Endothelial cell of umbilical vein (primary cell): ENCODE measurements around the gene IQCN.

ENCODE experiments used
- EZH2 ChIP-seq: IDR thresholded peaks from 2 replicates; pipeline ENCODE4 v1.6.1; 2012; ENCODE audit warnings: borderline replicate concordance, low read depth, mild to moderate bottlenecking, moderate library complexity, low read length, inconsistent platforms; ENCODE audit not compliant: severe bottlenecking
- FOS ChIP-seq: IDR thresholded peaks from 2 replicates; pipeline ENCODE4 v1.6.1; 2011; ENCODE audit warnings: mild to moderate bottlenecking, low read length, moderate library complexity, borderline replicate concordance; ENCODE audit not compliant: insufficient read depth
- GATA2 ChIP-seq: IDR thresholded peaks from 2 replicates; pipeline ENCODE4 v1.7.0; 2011; ENCODE audit warnings: low read depth, mild to moderate bottlenecking, moderate library complexity, mixed read lengths, low read length; ENCODE audit not compliant: insufficient read length, insufficient read depth
- JUN ChIP-seq: IDR thresholded peaks from 2 replicates; pipeline ENCODE4 v1.6.1; 2011; ENCODE audit warnings: borderline replicate concordance, low read depth; ENCODE audit not compliant: insufficient read length, insufficient read depth
- MAX ChIP-seq: IDR thresholded peaks from 2 replicates; pipeline ENCODE4 v1.6.1; 2011; ENCODE audit not compliant: insufficient read depth, insufficient read length
- MYC ChIP-seq: IDR thresholded peaks from one replicate; pipeline ENCODE4 v1.6.1; 2011; ENCODE audit warnings: mild to moderate bottlenecking, low read depth, low read length
- POLR2A ChIP-seq: IDR thresholded peaks from 2 replicates; pipeline ENCODE4 v1.6.1; 2012; ENCODE audit warnings: low read depth, mild to moderate bottlenecking, control low read depth, low read length
- POLR2AphosphoS5 ChIP-seq: IDR thresholded peaks from 2 replicates; pipeline ENCODE4 v1.6.1; 2012; ENCODE audit warnings: low read depth, mild to moderate bottlenecking, control low read depth, low read length, moderate library complexity; ENCODE audit not compliant: insufficient read depth
- TF ChIP-seq, protein P1 (sequence below), 2 donors: IDR thresholded peaks; 1 replicate in 1 of 2; 2 replicates in 1 of 2; pipeline ENCODE4 v1.5.1; 2011; ENCODE audit warnings: low read length in 2 of 2, mild to moderate bottlenecking in 2 of 2, moderate library complexity in 2 of 2, control low read depth in 1 of 2, inconsistent platforms in 1 of 2, low read depth in 1 of 2; ENCODE audit not compliant: insufficient read depth in 1 of 2; ENCODE audit errors: extremely low read depth in 1 of 2

GRCh38 chr19:18234194-18234593 is 40.1 kb downstream of the IQCN start:
- TF ChIP-seq, protein P1, sequence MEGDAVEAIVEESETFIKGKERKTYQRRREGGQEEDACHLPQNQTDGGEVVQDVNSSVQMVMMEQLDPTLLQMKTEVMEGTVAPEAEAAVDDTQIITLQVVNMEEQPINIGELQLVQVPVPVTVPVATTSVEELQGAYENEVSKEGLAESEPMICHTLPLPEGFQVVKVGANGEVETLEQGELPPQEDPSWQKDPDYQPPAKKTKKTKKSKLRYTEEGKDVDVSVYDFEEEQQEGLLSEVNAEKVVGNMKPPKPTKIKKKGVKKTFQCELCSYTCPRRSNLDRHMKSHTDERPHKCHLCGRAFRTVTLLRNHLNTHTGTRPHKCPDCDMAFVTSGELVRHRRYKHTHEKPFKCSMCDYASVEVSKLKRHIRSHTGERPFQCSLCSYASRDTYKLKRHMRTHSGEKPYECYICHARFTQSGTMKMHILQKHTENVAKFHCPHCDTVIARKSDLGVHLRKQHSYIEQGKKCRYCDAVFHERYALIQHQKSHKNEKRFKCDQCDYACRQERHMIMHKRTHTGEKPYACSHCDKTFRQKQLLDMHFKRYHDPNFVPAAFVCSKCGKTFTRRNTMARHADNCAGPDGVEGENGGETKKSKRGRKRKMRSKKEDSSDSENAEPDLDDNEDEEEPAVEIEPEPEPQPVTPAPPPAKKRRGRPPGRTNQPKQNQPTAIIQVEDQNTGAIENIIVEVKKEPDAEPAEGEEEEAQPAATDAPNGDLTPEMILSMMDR (IDR thresholded peaks at IDR 0.05; ENCODE audit: extremely low read depth in 1 of 2, insufficient read depth in 1 of 2, low read depth in 1 of 2, low read length in 2 of 2): no peak
- no peak for TF ChIP-seq POLR2AphosphoS5
- no peak for TF ChIP-seq EZH2
- no peak for TF ChIP-seq MAX
- no peak for TF ChIP-seq POLR2A
- TF ChIP-seq FOS: no peak
- no peak for TF ChIP-seq MYC
- TF ChIP-seq JUN: no peak
- TF ChIP-seq GATA2: no peak
